Panc1 (cell line): ENCODE data around the gene IARS1. TPM values are rescaled to one million over a fixed set of nuclear protein-coding genes. Genes with fewer than 3 reads are reported as not detected.

Experiments
- ATAC-seq: fragments of 200-7000 bp; cut with Tn5 transposase; 2 replicates; pipeline ENCODE4 v1.9.1; 2020; ENCODE audit warnings: mild to moderate bottlenecking, moderate library complexity
- BruUV-seq: library from RNA; stranded (reverse); fragments of 400-500 nt; replicated peaks from 2 replicates; lab custom pipeline; 2021; lab: Mats Ljungman, UMichigan
- CTCF ChIA-PET: fragments of 300-600 bp; sonication (Branson Sonifier 250); formaldehyde crosslinking; loops from one replicate; lab custom pipeline; 2022; ENCODE audit warnings: antibody characterized with exemption; lab: Charles Lee
- POLR2A ChIA-PET: fragments of 300-600 bp; sonication (Branson Sonifier 250); formaldehyde crosslinking; loops from one replicate; lab custom pipeline; 2022; ENCODE audit warnings: antibody characterized with exemption; lab: Charles Lee
- DNase-seq: peaks from one replicate; pipeline ENCODE4 v3.0.0-alpha.2; 2010; ENCODE audit warnings: low read depth, low spot score
- H3K27ac ChIP-seq: 2 replicates; pipeline ENCODE4 v1.5.1; 2011; ENCODE audit warnings: mild to moderate bottlenecking, low read length, inconsistent platforms
- H3K27me3 ChIP-seq: fragments of 200-500 bp; sonication (Bioruptor generic); 2 replicates; pipeline ENCODE4 v1.6.0; 2014; ENCODE audit warnings: low read length, inconsistent platforms; ENCODE audit not compliant: control insufficient read depth, insufficient read depth
- H3K36me3 ChIP-seq: fragments of 200-500 bp; sonication (Bioruptor generic); 2 replicates; pipeline ENCODE4 v1.5.1; 2014; ENCODE audit warnings: inconsistent platforms, mild to moderate bottlenecking, low read length, moderate library complexity; ENCODE audit not compliant: control insufficient read depth, insufficient read depth
- H3K4me1 ChIP-seq: 2 replicates; pipeline ENCODE4 v1.5.1; 2011; ENCODE audit warnings: inconsistent platforms, mild to moderate bottlenecking, low read length, moderate library complexity; ENCODE audit not compliant: control insufficient read depth, insufficient read depth
- H3K4me3 ChIP-seq, 2 experiments: 2 replicates each; pipeline ENCODE4 v1.5.1; 2011 to 2012; ENCODE audit warnings: low read depth in 2 of 2, low read length in 2 of 2, mild to moderate bottlenecking in 2 of 2, inconsistent platforms in 1 of 2, moderate library complexity in 1 of 2
- H3K9me3 ChIP-seq: fragments of 200-500 bp; sonication (Bioruptor generic); 2 replicates; pipeline ENCODE4 v1.5.1; 2014; ENCODE audit warnings: low read depth, mild to moderate bottlenecking, inconsistent platforms, low read length, moderate library complexity; ENCODE audit not compliant: control insufficient read depth, insufficient read depth
- CTCF ChIP-seq: fragments of 450-650 bp; IDR thresholded peaks from 2 replicates; pipeline ENCODE4 v1.5.1; 2017; ENCODE audit warnings: mild to moderate bottlenecking
- POLR2AphosphoS5 ChIP-seq: IDR thresholded peaks from 2 replicates; pipeline ENCODE4 v1.6.1; 2012; ENCODE audit warnings: mild to moderate bottlenecking, low read depth, low read length, moderate library complexity
- REST ChIP-seq, 2 experiments: IDR thresholded peaks; 2 replicates each; pipeline ENCODE4 v1.6.1; 2011 to 2012; ENCODE audit warnings: low read depth in 2 of 2, control low read depth in 1 of 2, low read length in 1 of 2, mild to moderate bottlenecking in 1 of 2, moderate library complexity in 1 of 2; ENCODE audit not compliant: insufficient read depth in 1 of 2
- SIN3A ChIP-seq: IDR thresholded peaks from 2 replicates; pipeline ENCODE4 v1.6.1; 2012; ENCODE audit warnings: low read depth, mild to moderate bottlenecking, low read length, moderate library complexity, borderline replicate concordance; ENCODE audit not compliant: insufficient read depth
- TCF7L2 ChIP-seq: IDR thresholded peaks from 2 replicates; pipeline ENCODE4 v1.6.1; 2011; ENCODE audit warnings: mild to moderate bottlenecking, low read depth, low read length, inconsistent platforms
- in situ Hi-C: cut with HindIII; loops from 2 replicates; pipeline ENCODE4 v1.10.0; 2016; ENCODE audit warnings: low sequenced_read_pairs, low pct_unique_long_range_greater_than_20kb
- intact Hi-C: fragments of 100-400 bp; cut with micrococcal nuclease; formaldehyde crosslinking; loops from one replicate; pipeline ENCODE4 v1.10.0; 2022; ENCODE audit not compliant: unreplicated experiment
- total RNA-seq: library from RNA; stranded (reverse); gene quantifications from one replicate; pipeline ENCODE4 v1.2.1, GENCODE V29; 2021; ENCODE audit not compliant: unreplicated experiment

The IARS1 gene
- total RNA-seq, 1 experiment from 2014 or later = 116 TPM

- Histone ChIP-seq H3K4me1 (no peaks in the 10 kb centered on the region), H3K27me3 (no peaks in the 10 kb centered on the region), H3K36me3 (peaks cover 42% of the 10 kb centered on the region), H3K9me3 (no peaks in the 10 kb centered on the region), H3K4me3 (no peak overlapping the region), H3K27ac (no peak overlapping the region)
- DNase-seq (no peak), ATAC-seq (no peak)
- TF ChIP-seq POLR2AphosphoS5 (no peak), SIN3A (no peak), REST (IDR thresholded peaks at IDR 0.05; ENCODE audit: insufficient read depth in 1 of 2, low read depth in 2 of 2, low read length in 1 of 2) (no peak), CTCF (no peak), TCF7L2 (no peak)
- in situ Hi-C loops (no loop called here), intact Hi-C loops (no loop called here)
- ChIA-PET CTCF (no interaction called here), POLR2A (no interaction called here)
- no TSS peak for BruUV-seq
Observed at GRCh38 chr9:92247296-92247695, 46.2 kb downstream of the IARS1 start.

- no peak overlapping the region for H3K27ac ChIP-seq
- in situ Hi-C loops = no loop called here
- H3K4me1 ChIP-seq = no peaks in the 10 kb centered on the region
- no peaks in the 10 kb centered on the region for H3K27me3 ChIP-seq
- TF ChIP-seq CTCF (no peak), REST (IDR thresholded peaks at IDR 0.05; ENCODE audit: insufficient read depth in 1 of 2, low read depth in 2 of 2, low read length in 1 of 2) (no peak)
- ATAC-seq (no peak), DNase-seq (no peak)
- no TSS peak for BruUV-seq
- H3K36me3 ChIP-seq = peaks cover 40% of the 10 kb centered on the region
- ChIA-PET POLR2A (no interaction called here), CTCF (no interaction called here)
- intact Hi-C loops = no loop called here
- H3K9me3 ChIP-seq = no peaks in the 10 kb centered on the region
- H3K4me3 ChIP-seq = no peak overlapping the region
Observed at GRCh38 chr9:92245005-92245797, 48.3 kb downstream of the IARS1 start.
